ENCODE measurements around the gene RABEPK. TPM values are rescaled to one million over a fixed set of nuclear protein-coding genes. Genes with fewer than 3 reads are reported as not detected.
"Not testable (repeated sequence)": the region's sequence is repeated elsewhere in the genome, so short reads cannot be mapped to it uniquely, and the experiment has no call there.

RABEPK gene
- total RNA-seq, 4 donors from 2014 or later, result 5.2 to 8.7 (median 8.6) TPM; not detected in 1

- in situ Hi-C loops (cut with MboI; ENCODE audit: low pct_ligation_motif_present in 1 of 4, low pct_unique_long_range_greater_than_20kb in 1 of 4, low sequenced_read_pairs in 3 of 4), result no loop called here
- Histone ChIP-seq H3K36me3 (peaks cover 0 to 8% (median 0%) of the 10 kb centered on the region in 4 donors), H3K9me3 (no peaks in the 10 kb centered on the region), H3K4me3 (no peak overlapping the region), H3K27me3 (no peaks in the 10 kb centered on the region), H3K4me1 (peaks cover 16 to 22% (median 19%) of the 10 kb centered on the region in 4 donors), H3K27ac (peak overlapping the region; percentile 18 to 56 (median 48))
- intact Hi-C loops (cut with DNase I; ENCODE audit: low total_unique reads), result no loop called here
- no peak for TF ChIP-seq CTCF (IDR thresholded peaks at IDR 0.05)
- TF ChIP-seq EP300 (IDR thresholded peaks at IDR 0.05; ENCODE audit: low read depth), result no peak
- TF ChIP-seq POLR2A (IDR thresholded peaks at IDR 0.05), result no peak
- TF ChIP-seq POLR2AphosphoS5 (IDR thresholded peaks at IDR 0.05), result no peak
- no peak for DNase-seq
These were observed 39.6 kb upstream of the RABEPK start for GRCh38 chr9:125160750-125161149.

GRCh38 chr9:125161284-125161918 lies 38.9 kb upstream of the RABEPK start:
- intact Hi-C loops (cut with DNase I; ENCODE audit: low total_unique reads), result no loop called here
- no peaks in the 10 kb centered on the region for H3K9me3 ChIP-seq
- H3K36me3 ChIP-seq, result peaks cover 0 to 8% (median 0%) of the 10 kb centered on the region in 4 donors
- no peaks in the 10 kb centered on the region for H3K27me3 ChIP-seq
- peak overlapping the region; percentile 18 to 56 (median 48) for H3K27ac ChIP-seq
- 46 to 66% methylated on average over 2 to 3 of the region's 3 CpGs for WGBS, 2 donors (ENCODE audit: low coverage in 1 of 2)
- no peak overlapping the region for H3K4me3 ChIP-seq
- TF ChIP-seq CTCF (IDR thresholded peaks at IDR 0.05), result no peak
- no peak for TF ChIP-seq EP300 (IDR thresholded peaks at IDR 0.05; ENCODE audit: low read depth)
- TF ChIP-seq POLR2AphosphoS5 (IDR thresholded peaks at IDR 0.05), result no peak
- no peak for TF ChIP-seq POLR2A (IDR thresholded peaks at IDR 0.05)
- DNase-seq, result no peak
- H3K4me1 ChIP-seq, result peaks cover 16 to 22% (median 19%) of the 10 kb centered on the region in 4 donors
- in situ Hi-C loops (cut with MboI; ENCODE audit: low pct_ligation_motif_present in 1 of 4, low pct_unique_long_range_greater_than_20kb in 1 of 4, low sequenced_read_pairs in 3 of 4), result no loop called here

- WGBS, 2 donors (ENCODE audit: low coverage in 1 of 2), result 98 to 100% methylated on average over 1 to 6 of the region's 6 CpGs
- peaks cover 16 to 22% (median 19%) of the 10 kb centered on the region in 4 donors for H3K4me1 ChIP-seq
- H3K36me3 ChIP-seq; H3K4me3 ChIP-seq; intact Hi-C loops (cut with DNase I; ENCODE audit: low total_unique reads); DNase-seq; in situ Hi-C loops (cut with MboI; ENCODE audit: low pct_ligation_motif_present in 1 of 4, low pct_unique_long_range_greater_than_20kb in 1 of 4, low sequenced_read_pairs in 3 of 4); H3K27me3 ChIP-seq; H3K27ac ChIP-seq; H3K9me3 ChIP-seq: not testable (repeated sequence)
These were observed 37.5 kb upstream of the RABEPK start for GRCh38 chr9:125162891-125163290.

GRCh38 chr9:125166762-125167161 lies 33.6 kb upstream of the RABEPK start:
- H3K4me3 ChIP-seq, result no peak overlapping the region
- H3K9me3 ChIP-seq, result no peaks in the 10 kb centered on the region
- TF ChIP-seq POLR2A (IDR thresholded peaks at IDR 0.05) (no peak), EP300 (IDR thresholded peaks at IDR 0.05; ENCODE audit: low read depth) (no peak), POLR2AphosphoS5 (IDR thresholded peaks at IDR 0.05) (no peak), CTCF (IDR thresholded peaks at IDR 0.05) (no peak)
- no peaks in the 10 kb centered on the region for H3K27me3 ChIP-seq
- WGBS, 2 donors (ENCODE audit: low coverage in 1 of 2), result 97 to 100% methylated on average over 1 to 2 of the region's 2 CpGs
- H3K27ac ChIP-seq, result no peak overlapping the region
- in situ Hi-C loops (cut with MboI; ENCODE audit: low pct_ligation_motif_present in 1 of 4, low pct_unique_long_range_greater_than_20kb in 1 of 4, low sequenced_read_pairs in 3 of 4) (no loop called here), intact Hi-C loops (cut with DNase I; ENCODE audit: low total_unique reads) (no loop called here)
- peaks cover 0 to 13% (median 5%) of the 10 kb centered on the region in 4 donors for H3K36me3 ChIP-seq
- no peak for DNase-seq
- H3K4me1 ChIP-seq, result peaks cover 0 to 11% (median 1%) of the 10 kb centered on the region in 4 donors

GRCh38 chr9:125169895-125170294 lies 30.4 kb upstream of the RABEPK start:
- Histone ChIP-seq H3K4me1 (peaks cover 2 to 33% (median 13%) of the 10 kb centered on the region in 4 donors), H3K4me3 (no peak overlapping the region), H3K36me3 (peaks cover 0 to 13% (median 5%) of the 10 kb centered on the region in 4 donors), H3K27me3 (no peaks in the 10 kb centered on the region), H3K27ac (no peak overlapping the region), H3K9me3 (no peaks in the 10 kb centered on the region)
- in situ Hi-C loops (cut with MboI; ENCODE audit: low pct_ligation_motif_present in 1 of 4, low pct_unique_long_range_greater_than_20kb in 1 of 4, low sequenced_read_pairs in 3 of 4), result no loop called here
- intact Hi-C loops (cut with DNase I; ENCODE audit: low total_unique reads), result no loop called here
- DNase-seq, result no peak
- TF ChIP-seq POLR2A (IDR thresholded peaks at IDR 0.05) (no peak), EP300 (IDR thresholded peaks at IDR 0.05; ENCODE audit: low read depth) (no peak), POLR2AphosphoS5 (IDR thresholded peaks at IDR 0.05) (no peak), CTCF (IDR thresholded peaks at IDR 0.05) (no peak)

Measured in transverse colon (tissue), 4 donors.